Measurements from ENCODE around the gene ZNF423.

ZNF423 gene

DNA sequence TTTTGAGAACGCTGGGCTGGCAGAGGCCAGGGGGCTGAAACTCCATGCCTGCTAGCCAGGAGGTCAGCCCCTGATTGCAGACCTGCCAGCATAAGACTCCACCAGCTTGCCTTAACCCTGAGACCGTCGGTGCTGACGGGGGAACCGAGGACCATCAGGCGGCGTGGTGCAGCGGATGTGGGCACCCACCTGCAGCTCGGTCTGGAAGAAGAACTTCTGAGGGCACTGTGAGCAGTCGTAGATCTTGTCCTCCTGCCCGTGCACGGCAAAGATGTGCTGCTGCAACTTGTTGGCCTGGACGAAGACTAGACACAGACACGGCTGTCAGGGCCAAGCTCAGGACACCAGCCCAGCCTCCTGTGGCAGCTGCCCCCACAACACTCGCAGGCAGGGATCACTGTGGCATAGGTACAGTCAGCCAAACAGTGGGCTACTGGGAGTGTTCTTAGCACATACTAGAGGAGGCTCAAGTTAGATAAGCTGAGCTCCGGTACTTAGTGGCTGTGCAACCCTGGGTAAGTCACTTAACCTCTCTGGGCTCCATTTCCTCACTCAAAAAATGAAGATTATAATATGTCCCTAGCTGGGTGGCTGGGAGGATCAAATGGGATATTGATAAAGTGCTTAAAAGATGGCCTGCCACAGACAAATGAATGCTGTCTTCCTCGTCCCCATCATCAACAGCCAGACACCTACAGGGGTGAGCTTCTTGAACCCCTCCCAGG lies 332.3 kb downstream of the ZNF423 start:
- DNase-seq (ENCODE audit: extremely low read depth, insufficient read length) = no peak
- Histone ChIP-seq H3K27me3 (replicated peaks; ENCODE audit: control insufficient read depth, insufficient read depth, low read length) (no peaks in the 10 kb centered on the region), H3K36me3 (ENCODE audit: control insufficient read depth, insufficient read depth, low read length) (no peaks in the 10 kb centered on the region), H3K4me3 (replicated peaks; ENCODE audit: low read depth, low read length) (no peak overlapping the region)
- TF ChIP-seq, protein P1, sequence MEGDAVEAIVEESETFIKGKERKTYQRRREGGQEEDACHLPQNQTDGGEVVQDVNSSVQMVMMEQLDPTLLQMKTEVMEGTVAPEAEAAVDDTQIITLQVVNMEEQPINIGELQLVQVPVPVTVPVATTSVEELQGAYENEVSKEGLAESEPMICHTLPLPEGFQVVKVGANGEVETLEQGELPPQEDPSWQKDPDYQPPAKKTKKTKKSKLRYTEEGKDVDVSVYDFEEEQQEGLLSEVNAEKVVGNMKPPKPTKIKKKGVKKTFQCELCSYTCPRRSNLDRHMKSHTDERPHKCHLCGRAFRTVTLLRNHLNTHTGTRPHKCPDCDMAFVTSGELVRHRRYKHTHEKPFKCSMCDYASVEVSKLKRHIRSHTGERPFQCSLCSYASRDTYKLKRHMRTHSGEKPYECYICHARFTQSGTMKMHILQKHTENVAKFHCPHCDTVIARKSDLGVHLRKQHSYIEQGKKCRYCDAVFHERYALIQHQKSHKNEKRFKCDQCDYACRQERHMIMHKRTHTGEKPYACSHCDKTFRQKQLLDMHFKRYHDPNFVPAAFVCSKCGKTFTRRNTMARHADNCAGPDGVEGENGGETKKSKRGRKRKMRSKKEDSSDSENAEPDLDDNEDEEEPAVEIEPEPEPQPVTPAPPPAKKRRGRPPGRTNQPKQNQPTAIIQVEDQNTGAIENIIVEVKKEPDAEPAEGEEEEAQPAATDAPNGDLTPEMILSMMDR (IDR thresholded peaks at IDR 0.05; ENCODE audit: insufficient read depth, low read length, poor library complexity, severe bottlenecking) = no peak

DNA sequence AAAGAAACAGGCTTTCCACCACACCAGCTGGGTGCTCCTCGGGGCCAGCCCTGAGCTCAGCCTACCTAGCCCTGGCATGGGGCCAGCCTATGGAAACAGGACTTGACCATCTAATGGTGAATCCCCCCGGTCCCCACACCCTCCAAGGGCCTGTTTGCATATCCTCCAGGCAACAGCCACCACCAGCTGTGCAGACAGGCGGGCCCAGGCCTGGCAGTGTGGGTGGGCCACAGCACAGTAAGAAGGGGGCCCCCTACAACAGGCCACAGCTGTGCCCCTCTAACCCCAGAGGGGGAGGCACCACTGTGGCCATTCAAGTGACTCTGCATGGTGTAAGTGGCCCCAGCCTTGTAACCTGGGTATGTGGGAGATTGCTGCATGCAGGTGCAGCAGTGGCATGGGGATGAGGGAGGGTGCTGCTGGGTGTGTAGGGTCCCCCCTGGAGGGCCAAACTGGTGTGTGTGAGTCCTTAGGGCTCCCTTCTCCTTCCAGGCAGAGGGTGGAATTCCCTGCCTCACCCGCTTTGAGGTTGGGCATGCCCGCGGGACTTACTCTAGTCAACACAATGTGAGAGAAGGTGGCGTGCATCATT lies 334.1 kb downstream of the ZNF423 start:
- Histone ChIP-seq H3K4me3 (replicated peaks; ENCODE audit: low read depth, low read length) (no peak overlapping the region), H3K27me3 (replicated peaks; ENCODE audit: control insufficient read depth, insufficient read depth, low read length) (no peaks in the 10 kb centered on the region; the same call in 1 of the 2 replicates), H3K36me3 (ENCODE audit: control insufficient read depth, insufficient read depth, low read length) (no peaks in the 10 kb centered on the region)
- no peak for DNase-seq (ENCODE audit: extremely low read depth, insufficient read length)
- TF ChIP-seq, protein P1 (IDR thresholded peaks at IDR 0.05; ENCODE audit: insufficient read depth, low read length, poor library complexity, severe bottlenecking) = no peak

DNA sequence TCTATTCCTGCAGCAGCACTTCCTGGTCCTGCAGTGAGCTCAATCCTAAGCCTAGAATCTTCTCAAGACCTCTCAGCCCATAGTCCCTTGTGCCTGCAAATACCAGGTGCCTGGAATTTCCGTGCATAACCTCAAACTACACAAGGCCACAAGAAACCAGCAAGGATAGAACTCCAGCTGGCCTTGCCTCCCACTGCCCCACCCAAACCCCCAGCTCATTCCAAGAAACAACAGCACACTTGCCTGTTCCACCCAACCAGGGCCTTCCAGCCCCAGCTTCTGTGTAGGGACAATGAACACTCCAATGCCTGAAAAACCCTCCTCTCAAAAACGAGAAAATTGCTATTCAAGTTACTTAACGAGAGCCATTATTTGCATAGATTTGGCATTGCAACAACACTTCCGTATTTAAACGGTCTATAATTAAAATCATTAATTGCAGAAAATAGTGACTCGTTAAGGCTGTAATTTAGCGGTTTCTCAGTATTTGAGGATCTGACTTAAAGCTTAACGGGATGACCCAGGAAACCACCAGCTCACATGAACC lies 335.3 kb downstream of the ZNF423 start:
- TF ChIP-seq, protein P1 (IDR thresholded peaks at IDR 0.05; ENCODE audit: insufficient read depth, low read length, poor library complexity, severe bottlenecking) = no peak
- DNase-seq (ENCODE audit: extremely low read depth, insufficient read length) = no peak
- Histone ChIP-seq H3K36me3 (ENCODE audit: control insufficient read depth, insufficient read depth, low read length) (no peaks in the 10 kb centered on the region), H3K27me3 (replicated peaks; ENCODE audit: control insufficient read depth, insufficient read depth, low read length) (no peaks in the 10 kb centered on the region; the same call in none of the 2 replicates), H3K4me3 (replicated peaks; ENCODE audit: low read depth, low read length) (no peak overlapping the region)

DNA sequence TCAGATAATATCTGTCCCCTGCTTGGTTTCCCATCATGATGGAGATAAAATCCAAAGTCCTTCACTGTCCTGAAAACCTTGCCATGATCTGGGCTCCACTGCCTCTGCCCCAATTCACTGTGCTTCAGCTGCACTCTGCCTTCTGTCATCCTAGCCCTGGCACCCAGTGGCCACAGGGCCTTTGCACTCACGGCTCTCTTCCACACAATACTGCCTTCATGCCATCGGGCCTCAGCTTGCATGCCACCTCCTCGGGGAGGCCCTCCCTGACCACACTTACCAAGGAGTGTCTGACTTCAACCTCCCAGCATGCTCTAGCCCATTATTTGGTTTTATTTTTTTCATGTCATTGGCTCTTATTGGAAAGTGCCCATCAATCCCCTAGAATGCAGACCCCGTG lies 336.2 kb downstream of the ZNF423 start:
- H3K36me3 ChIP-seq (ENCODE audit: control insufficient read depth, insufficient read depth, low read length) = no peaks in the 10 kb centered on the region
- TF ChIP-seq, protein P1 (IDR thresholded peaks at IDR 0.05; ENCODE audit: insufficient read depth, low read length, poor library complexity, severe bottlenecking) = no peak
- H3K27me3 ChIP-seq (replicated peaks; ENCODE audit: control insufficient read depth, insufficient read depth, low read length) = no peaks in the 10 kb centered on the region; the same call in none of the 2 replicates
- DNase-seq (ENCODE audit: extremely low read depth, insufficient read length) = no peak
- H3K4me3 ChIP-seq (replicated peaks; ENCODE audit: low read depth, low read length) = no peak overlapping the region

DNA sequence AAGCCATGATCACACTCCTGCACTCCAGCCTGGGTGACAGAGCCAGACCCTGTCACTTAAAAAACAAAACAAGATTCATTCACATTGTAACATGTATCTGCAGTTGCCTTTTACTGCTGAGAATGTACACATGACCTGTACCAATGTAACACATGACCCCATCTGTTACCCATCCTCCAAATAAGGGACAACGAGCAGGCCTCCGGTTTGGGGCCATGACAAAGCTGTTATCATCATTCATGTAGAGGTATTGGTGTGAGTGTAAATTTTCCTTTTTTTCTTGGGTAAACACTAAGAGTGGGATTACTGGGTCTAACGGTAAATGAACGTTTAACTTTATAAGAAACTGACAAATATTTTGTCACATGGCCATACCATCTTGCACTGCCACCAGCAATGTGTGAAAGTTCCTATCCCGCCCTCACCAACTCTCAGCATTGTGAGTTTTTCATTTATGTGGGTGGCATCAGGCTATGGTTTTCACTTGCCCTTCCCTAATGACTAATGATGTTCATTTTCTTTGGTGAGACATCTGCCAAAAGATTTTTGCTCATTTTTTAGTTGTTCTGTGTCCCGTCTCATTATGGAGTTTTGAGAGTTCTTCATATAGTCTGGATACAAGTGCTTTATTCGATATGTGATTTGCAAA lies 336.8 kb downstream of the ZNF423 start:
- Histone ChIP-seq H3K4me3 (replicated peaks; ENCODE audit: low read depth, low read length) (no peak overlapping the region), H3K36me3 (ENCODE audit: control insufficient read depth, insufficient read depth, low read length) (no peaks in the 10 kb centered on the region), H3K27me3 (replicated peaks; ENCODE audit: control insufficient read depth, insufficient read depth, low read length) (no peaks in the 10 kb centered on the region; the same call in none of the 2 replicates)
- TF ChIP-seq, protein P1 (IDR thresholded peaks at IDR 0.05; ENCODE audit: insufficient read depth, low read length, poor library complexity, severe bottlenecking) = no peak
- no peak for DNase-seq (ENCODE audit: extremely low read depth, insufficient read length)
